Activated naive CD4-positive, alpha-beta T cell treated with anti-CD3 and anti-CD28 coated beads, Interleukin-2, amount 50 U/mL, for 72 hours (primary cell): ENCODE data around the gene MFAP2. TPM values are rescaled to one million over a fixed set of nuclear protein-coding genes. Genes with fewer than 3 reads are reported as not detected.

Source experiments
- ATAC-seq, 2 donors: fragments of 150-1000 bp; cut with Tn5 transposase; 2 replicates each; pipeline ENCODE4 v1.10.0; 2021; ENCODE audit warnings: mild to moderate bottlenecking in 2 of 2, moderate library complexity in 2 of 2
- DNase-seq, 2 donors: peaks; one replicate each; pipeline ENCODE4 v3.0.0; 2021 to 2022; ENCODE audit warnings: low spot score in 2 of 2
- H3K27ac Mint-ChIP-seq, 2 donors: one replicate each; pipeline ENCODE4 v1.8.0; 2022; ENCODE audit warnings: mild to moderate bottlenecking in 2 of 2, mixed read lengths in 2 of 2
- H3K36me3 Mint-ChIP-seq, 2 donors: one replicate each; pipeline ENCODE4 v1.8.0; 2022; ENCODE audit warnings: mixed read lengths in 2 of 2
- H3K9me3 Mint-ChIP-seq, 2 donors: one replicate each; pipeline ENCODE4 v1.8.0; 2022; ENCODE audit warnings: mixed read lengths in 2 of 2
- total RNA-seq, 2 donors: library from RNA; stranded (reverse); gene quantifications; one replicate each; pipeline ENCODE4 v1.2.3, GENCODE V29; 2022

Gene MFAP2
- total RNA-seq, 2 donors from 2014 or later: 0.37 TPM; not detected in 1

- DNase-seq (no peak), ATAC-seq (no peak)
- Mint-ChIP-seq H3K9me3 (no peaks in the 10 kb centered on the region), H3K36me3 (no peaks in the 10 kb centered on the region), H3K27ac (no peak overlapping the region)
These were observed 32.5 kb upstream of the MFAP2 start for GRCh38 chr1:17012775-17013490.

- H3K27ac Mint-ChIP-seq: peak within 1 kb of the TSS; percentile 55 to 78
- ATAC-seq: peak; percentile 98 to 99
- H3K36me3 Mint-ChIP-seq: no peaks in the 10 kb centered on the region
- DNase-seq: peak; percentile 79 to 89
- H3K9me3 Mint-ChIP-seq: no peaks in the 10 kb centered on the region
These were observed 31.3 kb upstream of the MFAP2 start, which contains the start of gene ATP13A2 for GRCh38 chr1:17011439-17012307. ATP13A2 (minus strand) TSS chr1:17011928; CDS start chr1:17011738, 190 bp downstream.

GRCh38 chr1:17011092-17011438 lies 30.6 kb upstream of the MFAP2 start:
- peak overlapping the region; percentile 55 to 78 for H3K27ac Mint-ChIP-seq
- no peaks in the 10 kb centered on the region for H3K9me3 Mint-ChIP-seq
- ATAC-seq: peak in 1 of 2 donors; percentile 9
- no peaks in the 10 kb centered on the region for H3K36me3 Mint-ChIP-seq
- DNase-seq: no peak

GRCh38 chr1:17009706-17010105 lies 29.3 kb upstream of the MFAP2 start:
- Mint-ChIP-seq H3K9me3 (no peaks in the 10 kb centered on the region), H3K36me3 (no peaks in the 10 kb centered on the region), H3K27ac (no peak overlapping the region)
- no peak for DNase-seq
- no peak for ATAC-seq

- DNase-seq (no peak), ATAC-seq (no peak)
- H3K36me3 Mint-ChIP-seq: peaks cover 0 to 6% of the 10 kb centered on the region in 2 donors
- no peak overlapping the region for H3K27ac Mint-ChIP-seq
- H3K9me3 Mint-ChIP-seq: no peaks in the 10 kb centered on the region
These were observed 27.9 kb upstream of the MFAP2 start for GRCh38 chr1:17008208-17008855.

- Mint-ChIP-seq H3K9me3 (no peaks in the 10 kb centered on the region), H3K36me3 (peaks cover 0 to 6% of the 10 kb centered on the region in 2 donors), H3K27ac (no peak overlapping the region)
- no peak for ATAC-seq
- DNase-seq: no peak
These were observed 26.7 kb upstream of the MFAP2 start for GRCh38 chr1:17007121-17007520.

GRCh38 chr1:17005365-17005740 lies 24.9 kb upstream of the MFAP2 start:
- Mint-ChIP-seq H3K36me3 (peaks cover 0 to 6% of the 10 kb centered on the region in 2 donors), H3K9me3 (no peaks in the 10 kb centered on the region), H3K27ac (no peak overlapping the region)
- DNase-seq (no peak), ATAC-seq (no peak)

- Mint-ChIP-seq H3K27ac (no peak overlapping the region), H3K36me3 (peaks cover 0 to 6% of the 10 kb centered on the region in 2 donors), H3K9me3 (no peaks in the 10 kb centered on the region)
- ATAC-seq (no peak), DNase-seq (no peak)
These were observed 24.3 kb upstream of the MFAP2 start for GRCh38 chr1:17004466-17005364.

- ATAC-seq: no peak
- peaks cover 0 to 6% of the 10 kb centered on the region in 2 donors for H3K36me3 Mint-ChIP-seq
These were observed 22.1 kb upstream of the MFAP2 start for GRCh38 chr1:17002524-17002902.

GRCh38 chr1:17001760-17002523 lies 21.5 kb upstream of the MFAP2 start:
- ATAC-seq: no peak
- DNase-seq: no peak
- Mint-ChIP-seq H3K9me3 (no peaks in the 10 kb centered on the region), H3K36me3 (peaks cover 0 to 6% of the 10 kb centered on the region in 2 donors), H3K27ac (no peak overlapping the region)

More at GRCh38 chr1:17002524-17002902, 22.1 kb upstream of the MFAP2 start:
- no peak for DNase-seq
- Mint-ChIP-seq H3K9me3 (no peaks in the 10 kb centered on the region), H3K27ac (no peak overlapping the region)

- Mint-ChIP-seq H3K27ac (no peak overlapping the region), H3K36me3 (peaks cover 0 to 6% of the 10 kb centered on the region in 2 donors), H3K9me3 (no peaks in the 10 kb centered on the region)
- ATAC-seq (no peak), DNase-seq (no peak)
These were observed 19.4 kb upstream of the MFAP2 start for GRCh38 chr1:16999863-17000262.

- Mint-ChIP-seq H3K9me3 (no peaks in the 10 kb centered on the region), H3K36me3 (no peaks in the 10 kb centered on the region), H3K27ac (no peak overlapping the region)
- DNase-seq (no peak), ATAC-seq (no peak)
These were observed 18.2 kb upstream of the MFAP2 start for GRCh38 chr1:16998589-16998988.

- H3K9me3 Mint-ChIP-seq: no peaks in the 10 kb centered on the region
- H3K27ac Mint-ChIP-seq: no peak overlapping the region
- H3K36me3 Mint-ChIP-seq: no peaks in the 10 kb centered on the region
- ATAC-seq (no peak), DNase-seq (no peak)
These were observed 16.4 kb upstream of the MFAP2 start for GRCh38 chr1:16996845-16997244.

- H3K9me3 Mint-ChIP-seq: no peaks in the 10 kb centered on the region
- DNase-seq: no peak
- H3K36me3 Mint-ChIP-seq: no peaks in the 10 kb centered on the region
- no peak for ATAC-seq
- H3K27ac Mint-ChIP-seq: no peak overlapping the region
These were observed 13.2 kb upstream of the MFAP2 start for GRCh38 chr1:16993521-16994038.

- Mint-ChIP-seq H3K36me3 (no peaks in the 10 kb centered on the region), H3K9me3 (no peaks in the 10 kb centered on the region), H3K27ac (no peak overlapping the region)
- no peak for ATAC-seq
- DNase-seq: no peak
These were observed 12.3 kb upstream of the MFAP2 start for GRCh38 chr1:16992675-16993074.
